Fibroblast of pulmonary artery (primary cell): ENCODE data around the gene LMBR1.

Experiments
- DNase-seq: peaks from one replicate; pipeline ENCODE4 v3.0.0-alpha.2; 2010; ENCODE audit warnings: low read depth
- H3K4me3 ChIP-seq: replicated peaks from 2 replicates; pipeline ENCODE4 v1.5.1; 2011; ENCODE audit warnings: low read depth, mild to moderate bottlenecking, control low read depth, low read length, moderate library complexity
- CTCF ChIP-seq: IDR thresholded peaks from 2 replicates; pipeline ENCODE4 v1.5.1; 2011; ENCODE audit warnings: mild to moderate bottlenecking, control low read depth, low read length, inconsistent platforms; ENCODE audit errors: missing control alignments

Gene LMBR1

GRCh38 chr7:156842740-156843140 lies 50.2 kb downstream of the LMBR1 start:
- H3K4me3 ChIP-seq = no peak overlapping the region
- TF ChIP-seq CTCF = no peak
- DNase-seq = no peak

- H3K4me3 ChIP-seq = no peak overlapping the region
- TF ChIP-seq CTCF = no peak
- DNase-seq = no peak
These were observed 50.7 kb downstream of the LMBR1 start for GRCh38 chr7:156842317-156842716.

- TF ChIP-seq CTCF = no peak
- no peak overlapping the region for H3K4me3 ChIP-seq
- DNase-seq = no peak
These were observed 51.5 kb downstream of the LMBR1 start for GRCh38 chr7:156841497-156841896.

- H3K4me3 ChIP-seq = no peak overlapping the region
- no peak for TF ChIP-seq CTCF
- no peak for DNase-seq
These were observed 52.8 kb downstream of the LMBR1 start for GRCh38 chr7:156840134-156840533.

GRCh38 chr7:156836443-156836842 lies 56.5 kb downstream of the LMBR1 start:
- TF ChIP-seq CTCF = no peak

GRCh38 chr7:156834462-156834861 lies 58.5 kb downstream of the LMBR1 start:
- no peak overlapping the region for H3K4me3 ChIP-seq
- TF ChIP-seq CTCF = no peak
- no peak for DNase-seq

More at GRCh38 chr7:156836443-156836842, 56.5 kb downstream of the LMBR1 start:
- DNase-seq = no peak
- H3K4me3 ChIP-seq = no peak overlapping the region

GRCh38 chr7:156833312-156833711 lies 59.7 kb downstream of the LMBR1 start:
- DNase-seq = no peak

More at GRCh38 chr7:156833312-156833711, 59.7 kb downstream of the LMBR1 start:
- no peak for TF ChIP-seq CTCF
- no peak overlapping the region for H3K4me3 ChIP-seq
